Measurements from ENCODE around the gene CTDSP2.
"Not testable (repeated sequence)": the region's sequence is repeated elsewhere in the genome, so short reads cannot be mapped to it uniquely, and the experiment has no call there.

Gene CTDSP2

GRCh38 chr12:57852200-57852599, 5.7 kb upstream of the CTDSP2 start:
- no peak for DNase-seq

DNA sequence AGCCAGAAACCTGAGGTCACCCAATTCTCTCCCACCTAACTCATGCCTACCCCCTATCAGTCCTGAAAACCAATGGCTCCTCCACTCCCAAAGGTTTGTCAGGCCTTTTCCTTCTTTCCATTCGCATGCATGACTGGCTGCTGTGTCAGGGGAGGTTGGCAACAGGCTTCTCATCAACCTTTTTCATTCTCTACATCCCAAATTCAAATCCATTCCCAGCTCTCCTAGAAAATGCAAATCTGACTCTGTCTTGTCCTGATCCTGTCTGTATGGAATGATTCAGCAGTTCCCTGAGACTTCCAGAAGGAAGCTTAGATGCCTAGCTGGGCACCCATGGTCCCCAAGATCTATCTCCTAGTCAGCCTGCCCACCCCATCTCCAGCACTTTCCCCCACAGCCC, 5.0 kb upstream of the CTDSP2 start:
- DNase-seq, result no peak

DNA sequence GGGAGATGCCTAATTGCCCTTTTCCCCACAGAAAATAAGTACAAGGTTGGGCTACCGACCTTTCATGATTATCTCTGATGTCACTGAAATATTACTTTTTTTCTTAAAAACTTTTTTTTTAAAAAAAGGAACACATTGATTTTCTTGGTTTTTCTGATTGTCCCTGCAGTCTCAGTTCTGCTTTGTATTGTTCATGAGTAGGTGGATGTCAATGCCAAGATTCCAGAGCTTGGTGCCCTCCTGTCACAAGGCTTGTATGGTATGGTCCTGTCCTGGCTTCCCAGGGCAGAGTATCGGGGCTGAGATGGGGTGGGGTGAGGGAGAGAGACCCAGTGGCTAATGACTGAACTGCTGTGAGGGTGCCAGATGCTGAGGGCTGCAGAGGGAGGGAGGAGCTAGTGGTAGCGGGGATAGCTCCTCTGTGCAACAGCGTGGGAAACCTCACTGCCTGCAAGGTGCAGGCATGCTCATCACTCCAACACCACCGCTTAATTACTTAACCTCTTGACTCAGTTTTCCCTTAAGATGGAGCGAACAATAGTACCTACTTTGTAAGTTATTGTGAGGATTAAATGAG, 4.4 kb upstream of the CTDSP2 start:
- no peak for DNase-seq

- DNase-seq, result not testable (repeated sequence)
Observed at GRCh38 chr12:57849447-57849846, 2.9 kb upstream of the CTDSP2 start.

GRCh38 chr12:57849035-57849434, 2.5 kb upstream of the CTDSP2 start:
- no peak for DNase-seq

DNA sequence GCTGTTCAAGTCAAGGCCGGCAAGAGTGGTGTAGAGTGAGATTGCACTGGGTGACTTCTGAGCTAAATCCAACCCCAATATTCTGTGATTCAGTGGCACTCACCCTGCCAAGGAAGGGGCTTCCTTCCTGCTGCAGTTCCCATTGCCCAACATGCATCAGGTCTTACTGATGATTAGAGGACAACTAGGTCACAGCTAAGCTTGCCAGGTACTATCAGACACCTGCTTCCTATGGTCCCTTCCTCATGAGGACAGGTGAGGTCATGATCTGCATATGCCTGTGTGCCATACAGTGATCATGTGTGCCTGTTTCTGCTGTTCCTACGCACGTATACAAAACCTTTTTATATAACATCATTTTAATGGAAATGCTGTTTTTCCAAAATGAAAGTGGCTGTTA, 1.7 kb upstream of the CTDSP2 start:
- DNase-seq, result no peak

GRCh38 chr12:57846285-57846576, 298 bp downstream of the CTDSP2 start:
- no peak for DNase-seq

- peak in 1 of 2 experiments; percentile 42 for DNase-seq
Observed at GRCh38 chr12:57845478-57846284, 848 bp downstream of the CTDSP2 start.

- DNase-seq, result no peak
Observed at GRCh38 chr12:57844709-57845477, 1.6 kb downstream of the CTDSP2 start.

DNA sequence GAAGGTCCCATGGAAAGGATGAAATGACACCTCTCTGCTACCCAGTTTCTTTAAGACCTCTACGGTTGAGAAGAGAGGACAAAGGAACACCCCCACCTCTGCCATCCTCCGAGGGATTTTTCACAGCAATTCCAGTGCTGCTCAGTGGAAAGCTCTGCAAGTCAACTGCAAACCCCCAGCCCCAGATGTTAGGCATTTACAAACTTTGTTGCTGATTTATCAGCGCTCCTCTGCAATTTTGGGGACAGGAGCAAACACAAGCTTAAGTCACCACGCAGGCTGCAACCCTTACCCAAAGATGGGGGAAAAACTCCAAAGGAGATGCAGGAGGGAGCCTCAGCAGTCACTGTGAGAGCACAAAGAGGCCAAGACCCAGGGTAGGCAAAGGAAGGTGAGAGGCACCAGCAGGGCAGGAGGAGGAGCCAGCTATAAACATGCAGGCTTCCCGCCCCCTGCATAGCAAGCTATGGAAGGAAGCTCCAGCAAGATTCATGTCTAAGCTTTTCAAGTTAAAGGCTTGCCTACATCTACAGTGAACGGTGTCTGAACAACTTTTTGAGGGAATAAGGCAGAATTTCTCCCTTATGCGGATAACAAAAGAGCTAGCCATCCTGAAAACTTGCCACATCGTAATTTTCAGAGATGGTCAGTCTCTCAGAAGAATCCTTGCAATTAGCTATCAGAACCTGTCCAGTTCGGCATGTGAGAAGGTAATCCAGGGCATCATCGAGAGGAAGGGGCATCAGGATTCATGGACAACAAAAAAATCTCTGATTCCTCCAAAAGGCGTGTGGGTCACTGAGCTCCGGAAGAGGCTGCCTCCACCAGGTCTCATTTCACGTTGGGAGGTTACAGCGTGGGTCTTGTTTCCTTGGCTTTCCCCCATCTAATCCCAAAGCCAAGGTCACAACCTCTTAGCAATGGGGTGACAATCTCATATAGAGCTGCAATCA, 3.9 kb downstream of the CTDSP2 start:
- DNase-seq, result no peak

- no peak for DNase-seq
Observed at GRCh38 chr12:57841445-57841844, 5.1 kb downstream of the CTDSP2 start.

DNA sequence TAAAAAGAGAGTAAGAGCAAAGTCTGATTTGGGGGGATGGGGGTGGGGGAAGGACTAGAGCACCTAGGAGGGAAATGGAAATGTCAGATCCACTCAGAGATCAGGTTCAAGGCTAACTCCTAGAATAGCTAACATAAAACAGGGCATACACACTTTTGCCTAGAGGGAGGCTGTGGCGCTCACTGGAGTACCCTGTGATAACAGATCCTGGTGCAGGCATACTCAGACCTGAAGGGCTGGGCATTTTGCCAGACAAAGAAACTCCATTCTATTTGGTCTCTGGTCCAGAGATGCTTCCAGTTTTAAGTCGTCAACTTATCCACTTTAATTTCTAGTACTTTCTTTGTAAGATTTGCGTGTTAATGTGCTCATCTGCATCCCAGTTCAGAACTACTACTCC, 5.8 kb downstream of the CTDSP2 start:
- DNase-seq, result peak in 1 of 2 experiments; percentile 65

DNA sequence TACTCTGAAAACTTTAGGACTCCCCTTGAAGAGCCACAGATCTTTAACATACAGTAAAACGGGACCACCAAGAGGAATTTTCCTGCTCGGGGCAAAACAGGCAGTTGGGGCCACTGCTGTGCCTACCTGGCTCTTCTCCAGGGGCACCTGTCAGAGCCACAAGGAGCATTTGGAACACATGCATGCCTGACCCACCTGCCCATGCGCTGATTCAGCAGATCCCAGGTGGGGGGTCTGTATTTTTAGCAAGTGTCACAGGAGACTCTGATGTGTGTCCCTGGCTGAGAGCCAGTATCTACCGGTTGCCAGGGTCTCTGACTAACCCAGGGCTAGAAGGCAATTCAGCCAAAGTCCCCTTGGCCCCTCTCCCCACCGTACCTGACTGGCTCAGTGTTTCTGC, 6.5 kb downstream of the CTDSP2 start:
- DNase-seq, result no peak

DNA sequence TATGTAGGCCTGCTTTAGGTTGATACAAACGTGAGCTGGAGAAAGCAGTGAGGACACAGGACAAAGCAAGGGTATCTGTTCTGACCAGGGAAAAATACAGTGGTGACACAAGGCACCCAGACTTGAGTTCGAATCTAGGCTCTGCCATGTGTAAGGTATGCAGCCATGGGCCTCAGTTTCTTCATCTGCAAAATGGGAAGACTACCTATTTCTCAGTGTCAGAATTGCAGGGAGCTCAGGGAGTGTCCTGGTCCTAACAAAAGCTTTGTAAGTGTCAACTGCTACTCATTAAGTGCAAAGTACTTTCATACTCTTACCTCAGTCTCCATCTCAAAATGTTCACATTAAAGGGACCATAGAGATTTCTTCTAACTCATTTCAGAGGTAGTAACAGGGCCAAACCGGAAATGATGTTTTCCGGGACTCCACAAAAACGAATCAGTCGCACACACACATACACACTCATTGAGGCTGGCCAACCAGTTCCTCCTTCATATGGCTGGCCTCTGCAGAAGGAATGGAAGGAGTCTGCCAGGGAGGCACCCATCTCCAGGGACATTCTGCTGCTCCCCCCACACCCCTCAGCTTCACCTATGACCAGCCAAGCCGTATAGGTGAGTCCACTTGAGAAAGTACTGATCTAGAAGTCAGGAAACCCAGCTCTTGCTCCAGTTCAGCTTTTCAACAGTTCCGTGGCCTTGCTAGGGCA, 7.8 kb downstream of the CTDSP2 start:
- no peak for DNase-seq

GRCh38 chr12:57837864-57838562, 8.5 kb downstream of the CTDSP2 start:
- no peak for DNase-seq

- DNase-seq, result peak in 1 of 2 experiments; percentile 51
Observed at GRCh38 chr12:57836442-57837375, 9.8 kb downstream of the CTDSP2 start.

- DNase-seq, result no peak
Observed at GRCh38 chr12:57835366-57836288, 10.9 kb downstream of the CTDSP2 start.

GRCh38 chr12:57834086-57834876, 12.2 kb downstream of the CTDSP2 start:
- DNase-seq, result no peak
